Measurements from ENCODE around the gene GTPBP4.
"Not testable (repeated sequence)": the region's sequence is repeated elsewhere in the genome, so short reads cannot be mapped to it uniquely, and the experiment has no call there.

Gene GTPBP4

DNA sequence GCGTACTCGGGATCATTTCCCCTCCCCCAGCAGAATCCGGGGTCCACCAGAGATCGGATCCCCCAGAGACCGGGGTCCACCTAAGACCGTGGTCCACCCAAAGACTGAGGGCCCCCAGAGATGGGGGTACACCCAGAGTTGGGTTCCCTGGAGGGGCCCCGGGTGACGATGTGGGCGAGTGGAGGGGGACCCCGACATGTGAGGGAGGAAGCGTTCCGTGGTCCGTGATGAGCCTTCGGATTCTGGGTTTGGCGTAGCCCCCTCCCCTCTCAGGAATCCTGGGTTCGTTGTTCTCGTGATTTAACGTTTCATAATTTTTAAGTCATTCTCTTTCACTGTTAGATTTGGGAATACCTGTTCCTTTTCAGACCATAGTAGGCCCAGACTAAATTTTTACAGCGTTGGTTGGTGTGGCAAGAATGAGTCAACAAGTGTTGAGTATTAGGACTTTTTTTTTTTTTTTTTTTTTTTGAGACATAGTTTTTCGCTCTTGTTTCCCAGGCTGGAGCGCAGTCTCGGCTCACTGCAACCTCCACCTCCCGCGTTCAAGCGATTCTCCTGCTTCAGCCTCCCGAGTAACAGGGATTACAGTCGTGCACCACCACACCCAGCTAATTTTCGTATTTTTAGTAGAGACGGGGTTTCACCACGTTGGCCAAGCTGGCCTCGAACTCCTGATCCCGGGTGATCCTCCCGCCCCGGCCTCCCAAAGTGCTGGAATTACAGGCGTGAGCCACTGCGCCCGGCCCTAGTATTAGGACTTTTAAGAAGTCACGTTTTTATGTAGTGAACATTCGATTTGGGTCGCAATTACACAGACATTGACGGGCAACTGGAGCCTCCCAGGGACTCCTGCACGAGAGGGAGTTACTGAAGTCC is 672 bp downstream of the GTPBP4 start:
- no peak for DNase-seq (ENCODE audit: low spot score)

DNA sequence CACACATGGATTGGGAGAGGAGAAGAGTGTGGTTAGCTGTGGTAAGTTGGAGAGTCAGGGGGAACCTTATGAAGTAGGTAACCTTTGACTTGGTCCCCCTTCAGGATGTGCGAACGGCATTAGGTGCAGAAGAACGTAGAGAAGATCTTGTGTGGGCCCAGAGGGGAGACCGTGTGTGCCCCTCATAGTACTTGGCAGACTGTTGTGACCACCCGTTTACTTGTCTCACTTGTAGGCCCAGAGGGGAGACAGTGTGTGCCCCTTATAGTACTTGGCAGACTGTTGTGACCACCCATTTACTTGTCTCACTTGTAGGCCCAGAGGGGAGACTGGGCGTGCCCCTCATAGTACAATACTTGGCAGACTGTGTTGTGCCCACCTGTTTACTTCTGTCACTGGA is 2.6 kb downstream of the GTPBP4 start:
- no peak for DNase-seq (ENCODE audit: low spot score)

DNA sequence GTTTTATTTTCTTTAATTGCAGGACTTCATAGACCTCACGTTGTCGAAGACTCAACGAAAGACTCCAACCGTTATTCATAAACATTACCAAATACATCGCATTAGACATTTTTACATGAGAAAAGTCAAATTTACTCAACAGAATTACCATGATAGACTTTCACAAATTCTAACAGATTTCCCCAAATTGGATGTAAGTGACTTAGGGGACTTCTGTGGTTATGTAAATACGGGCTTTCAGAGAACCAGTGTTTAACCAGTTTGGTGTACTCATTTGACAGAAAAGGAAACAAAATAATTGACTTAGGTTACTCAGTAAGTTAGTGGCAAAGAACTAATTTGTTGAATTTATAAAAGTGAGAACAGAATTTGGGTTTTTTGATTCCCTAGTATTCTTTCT is 4.2 kb downstream of the GTPBP4 start:
- no peak for DNase-seq (ENCODE audit: low spot score)

DNA sequence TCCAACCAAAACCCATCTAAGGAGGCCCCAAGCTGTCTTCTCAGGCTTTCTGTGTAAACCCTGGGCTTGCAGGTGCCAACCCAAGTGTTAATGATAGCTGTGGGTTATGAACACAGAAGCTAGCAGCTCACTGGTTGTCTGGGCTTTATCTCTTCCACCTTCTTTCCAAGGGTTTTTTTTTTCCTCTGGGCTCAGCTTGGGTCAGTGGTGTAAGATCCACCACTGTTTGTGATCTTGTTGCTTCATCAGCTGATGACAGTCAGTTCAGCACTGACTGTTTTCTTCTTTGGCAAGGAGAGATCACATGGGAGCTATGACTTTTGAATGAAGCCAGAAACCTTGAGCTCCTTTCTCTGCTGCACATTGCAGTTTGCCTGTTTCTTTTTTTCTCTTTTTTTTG is 4.6 kb downstream of the GTPBP4 start:
- no peak for DNase-seq (ENCODE audit: low spot score)

DNA sequence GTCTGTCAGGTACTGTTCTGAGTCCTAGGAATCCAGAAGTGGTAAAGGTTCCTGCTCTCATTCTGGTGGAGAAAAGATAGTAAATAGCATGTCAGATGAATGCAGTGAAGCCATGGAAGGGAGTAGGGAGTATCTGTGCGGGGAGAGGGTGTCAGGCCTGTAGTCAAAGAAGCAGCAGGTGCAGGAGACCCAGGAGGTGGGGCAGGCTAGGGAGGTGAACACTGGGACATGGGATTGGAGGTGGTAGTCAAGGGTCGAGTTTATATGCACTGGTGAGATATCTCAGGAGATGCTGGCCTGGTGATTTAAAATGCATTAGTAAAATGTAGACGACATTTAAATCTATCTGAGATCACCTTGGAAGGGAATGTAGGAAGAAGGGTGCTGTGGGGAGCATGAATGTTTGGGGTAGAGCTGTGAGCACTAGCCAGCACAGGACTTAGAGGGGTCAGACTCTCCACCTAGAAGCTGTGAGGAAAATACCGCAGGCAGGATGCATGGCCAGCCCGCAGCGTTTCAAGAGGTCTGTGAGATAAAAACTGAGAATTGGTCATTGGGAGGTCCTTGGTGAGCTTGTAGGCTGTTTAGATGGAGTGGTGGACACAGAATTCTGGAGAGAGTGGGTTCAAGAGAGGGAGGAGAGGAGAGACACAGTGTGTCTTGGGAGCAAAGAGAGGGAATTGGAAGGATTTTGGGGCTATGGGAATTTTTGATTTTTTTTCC is 6.8 kb downstream of the GTPBP4 start:
- no peak for DNase-seq (ENCODE audit: low spot score)

DNA sequence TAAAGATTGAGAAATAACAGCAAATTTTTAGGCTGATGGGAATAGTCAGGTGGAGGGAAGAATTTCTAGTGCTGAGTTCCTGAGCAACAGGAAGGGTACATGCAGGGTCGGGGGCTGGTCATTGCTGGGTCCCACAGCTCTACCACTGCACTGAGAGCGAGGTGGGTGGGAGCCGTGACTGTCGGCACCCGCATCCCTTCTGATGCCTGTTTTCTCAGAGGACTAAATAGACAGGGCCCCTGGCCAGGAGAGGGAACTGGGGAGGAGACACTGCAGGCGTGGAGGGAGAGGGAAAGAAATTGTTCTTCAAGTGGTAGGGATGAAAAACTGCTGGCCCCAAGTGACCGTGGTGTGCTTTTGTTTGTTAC is 7.3 kb downstream of the GTPBP4 start:
- no peak for DNase-seq (ENCODE audit: low spot score)

DNA sequence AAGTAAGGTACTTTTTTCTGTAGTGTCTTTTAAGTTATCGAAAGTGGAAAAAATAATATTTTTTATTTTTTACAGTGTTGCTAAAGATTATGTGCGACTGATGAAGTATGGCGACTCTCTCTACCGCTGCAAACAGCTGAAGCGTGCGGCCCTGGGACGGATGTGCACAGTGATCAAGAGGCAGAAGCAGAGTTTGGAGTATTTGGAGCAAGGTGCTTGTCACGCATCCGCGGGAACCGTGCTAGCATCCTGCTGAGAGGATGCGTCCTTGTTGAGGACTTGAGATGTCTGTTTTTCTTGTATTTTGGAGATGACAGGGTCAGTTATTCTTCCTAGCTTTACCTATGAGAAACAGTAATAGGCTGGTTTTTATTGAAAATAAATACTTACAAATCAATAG is 7.8 kb downstream of the GTPBP4 start:
- no peak for DNase-seq (ENCODE audit: low spot score)

GRCh38 chr10:997266-998022 is 9.2 kb downstream of the GTPBP4 start:
- DNase-seq (ENCODE audit: low spot score): no peak

GRCh38 chr10:1002425-1003006 is 14.3 kb downstream of the GTPBP4 start:
- no peak for DNase-seq (ENCODE audit: low spot score)

DNA sequence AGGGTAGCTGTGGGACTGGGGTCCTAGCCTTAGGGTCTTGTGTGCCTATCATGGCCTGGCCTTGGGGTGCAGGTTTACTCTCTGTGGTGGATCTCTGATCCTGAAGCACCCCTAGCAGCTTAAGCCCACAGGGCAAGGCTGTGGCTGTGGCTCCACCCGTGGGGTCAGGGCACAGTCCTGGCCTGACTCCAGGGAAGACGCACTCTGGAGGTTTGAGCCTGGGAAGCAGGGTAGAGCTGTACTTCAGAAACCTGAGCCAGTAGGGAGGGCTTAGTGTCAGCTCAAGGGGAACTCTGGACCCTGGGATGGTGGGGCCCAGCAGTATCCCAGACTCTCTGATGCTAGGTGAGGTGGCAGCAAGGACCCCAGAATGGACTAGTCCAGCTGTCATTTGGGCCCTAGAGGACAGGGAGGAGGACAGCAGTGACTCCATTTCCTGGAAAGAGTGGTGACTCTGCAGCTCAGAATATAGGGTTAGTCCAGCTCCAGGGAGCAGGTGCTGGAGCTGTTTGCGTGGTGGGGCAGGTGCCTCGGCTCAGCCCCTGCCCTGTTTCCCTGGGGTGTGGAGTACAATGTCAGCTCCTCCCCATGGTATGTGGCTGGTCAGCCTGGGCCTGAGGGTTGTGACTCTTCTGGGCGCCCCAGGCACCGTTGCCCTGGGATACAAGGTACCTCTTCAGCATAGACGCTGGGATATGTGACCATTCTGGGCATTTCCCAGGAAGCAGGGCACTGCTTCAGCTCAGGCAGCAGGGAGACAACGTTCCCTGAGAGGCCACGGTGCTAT is 15.8 kb downstream of the GTPBP4 start:
- DNase-seq (ENCODE audit: low spot score): no peak

DNA sequence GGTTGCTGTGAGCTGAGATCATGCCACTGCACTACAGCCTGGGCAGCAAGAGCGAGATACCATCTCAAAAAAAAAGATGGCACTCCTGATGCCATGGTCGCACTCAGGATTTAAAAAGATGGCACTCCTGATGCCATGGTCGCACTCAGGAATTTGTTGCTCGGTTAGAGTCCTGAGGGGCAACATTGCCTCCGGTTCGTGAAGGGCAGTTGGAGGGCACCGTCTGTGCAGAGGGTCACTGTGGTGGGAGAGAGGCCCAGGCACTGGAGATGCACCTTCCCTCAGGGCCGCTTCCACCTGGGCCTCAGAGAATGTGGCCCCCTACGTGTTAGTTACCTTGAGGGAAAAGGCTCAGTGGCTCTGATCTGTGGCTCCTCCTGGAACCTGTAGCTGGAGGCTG is 18.3 kb downstream of the GTPBP4 start:
- DNase-seq (ENCODE audit: low spot score): no peak

GRCh38 chr10:1007583-1007982 is 19.3 kb downstream of the GTPBP4 start:
- DNase-seq (ENCODE audit: low spot score): no peak

DNA sequence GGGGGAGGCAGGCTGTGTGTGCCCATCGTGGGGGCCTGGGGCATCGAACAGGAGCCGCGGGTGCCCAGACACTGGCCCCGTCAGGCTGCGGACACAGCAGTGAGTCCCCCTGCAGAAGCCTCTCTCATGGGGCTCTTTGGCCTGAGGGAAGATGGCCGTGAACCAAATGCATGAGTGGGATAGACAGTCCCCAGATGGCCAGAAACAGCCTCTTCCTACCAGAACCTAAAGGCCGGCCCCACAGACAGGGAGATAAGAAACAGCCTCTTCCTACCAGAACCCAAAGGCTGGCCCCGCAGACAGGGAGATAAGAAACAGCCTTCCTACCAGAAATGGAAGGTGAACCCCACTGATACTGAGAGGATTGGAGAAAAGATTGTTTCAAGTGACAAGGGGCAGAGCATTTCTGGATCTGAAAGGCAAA is 20.8 kb downstream of the GTPBP4 start:
- DNase-seq (ENCODE audit: low spot score): no peak

GRCh38 chr10:1009947-1010346 is 21.7 kb downstream of the GTPBP4 start:
- not testable (repeated sequence) for DNase-seq (ENCODE audit: low spot score)

DNA sequence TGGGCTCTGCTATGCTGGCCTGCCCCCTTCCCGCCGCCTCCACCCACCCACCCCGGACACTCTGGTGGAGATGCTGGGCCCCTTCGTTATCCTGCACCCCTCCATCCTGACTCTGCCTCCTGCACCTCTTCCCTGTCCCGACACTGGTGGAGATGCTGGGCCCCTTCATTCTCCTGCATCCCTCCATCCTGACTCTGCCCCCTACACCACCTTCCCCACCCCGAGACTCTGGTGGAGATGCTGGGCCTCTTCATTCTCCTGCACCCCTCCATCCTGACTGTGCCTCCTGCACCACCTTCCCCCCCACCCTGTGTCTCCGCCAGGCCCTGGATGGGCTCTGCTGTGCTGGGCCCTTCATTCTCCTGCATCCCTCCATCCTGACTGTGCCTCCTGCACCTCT is 22.5 kb downstream of the GTPBP4 start:
- no peak for DNase-seq (ENCODE audit: low spot score)

DNA sequence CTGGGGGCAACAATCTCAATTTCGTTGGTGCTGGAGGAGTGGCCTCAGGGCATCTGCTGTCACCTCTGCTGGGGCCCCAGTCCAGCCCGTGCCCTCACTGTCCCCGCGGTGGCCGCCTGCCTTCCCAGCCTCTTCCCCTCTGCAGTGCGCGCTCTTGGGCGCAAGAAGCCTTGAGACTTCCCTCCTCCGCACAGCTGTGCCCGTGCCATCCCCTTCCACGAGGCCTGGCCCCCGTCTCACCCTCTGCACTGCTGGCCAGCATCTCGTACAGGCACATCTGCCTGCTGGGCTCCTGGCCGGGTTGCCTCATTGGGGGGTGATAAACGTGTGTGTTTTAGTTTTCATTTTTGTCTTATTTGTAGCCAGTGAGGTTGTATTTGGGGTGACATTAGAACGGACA is 23.5 kb downstream of the GTPBP4 start:
- no peak for DNase-seq (ENCODE audit: low spot score)

DNA sequence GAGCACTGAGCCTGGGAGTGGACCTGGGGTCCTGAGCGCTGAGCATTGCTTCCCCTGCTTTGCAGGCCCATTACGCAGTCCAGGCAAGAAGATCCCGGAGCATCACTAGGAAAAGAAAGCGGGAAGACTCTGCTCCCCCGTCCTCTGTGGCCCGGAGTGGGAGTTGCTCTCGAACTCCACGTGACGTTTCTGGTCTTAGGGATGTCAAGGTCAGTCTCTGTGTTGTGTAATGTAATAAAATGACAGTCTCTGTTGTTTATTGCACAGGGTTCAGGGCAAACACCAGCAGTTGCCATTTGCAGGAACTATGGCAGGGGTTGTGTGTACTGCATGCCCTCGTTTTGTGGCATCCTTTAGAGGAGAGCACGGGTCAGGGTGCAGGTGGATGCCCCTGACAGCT is 27.5 kb downstream of the GTPBP4 start:
- DNase-seq (ENCODE audit: low spot score): no peak

- no peak for DNase-seq (ENCODE audit: low spot score)
Measured at GRCh38 chr10:1019362-1019761, 31.1 kb downstream of the GTPBP4 start.

GRCh38 chr10:1020460-1020859 is 32.2 kb downstream of the GTPBP4 start:
- DNase-seq (ENCODE audit: low spot score): no peak

- no peak for DNase-seq (ENCODE audit: low spot score)
Measured at GRCh38 chr10:1020958-1021357, 32.7 kb downstream of the GTPBP4 start.

DNA sequence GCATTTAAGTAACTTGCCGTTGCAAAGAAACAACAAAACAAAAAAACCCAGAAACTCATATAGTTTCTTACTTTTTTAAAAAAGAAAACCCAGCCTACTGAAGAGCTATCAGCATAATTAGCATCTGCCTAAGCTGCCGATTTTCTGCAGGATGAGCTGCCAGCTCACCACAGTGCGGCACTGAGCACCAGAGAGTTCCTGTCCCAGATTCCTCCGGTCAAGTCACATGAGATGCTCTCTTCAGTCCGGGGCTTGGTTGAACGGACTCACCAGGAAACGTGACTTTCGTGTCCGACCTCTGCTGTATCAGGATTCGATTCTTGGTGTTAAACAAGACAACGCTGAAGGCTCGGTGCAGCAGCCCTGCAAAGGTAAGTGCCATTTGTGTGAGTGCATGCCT is 34.2 kb downstream of the GTPBP4 start:
- DNase-seq (ENCODE audit: low spot score): no peak

GRCh38 chr10:1024103-1024502 is 35.9 kb downstream of the GTPBP4 start:
- DNase-seq (ENCODE audit: low spot score): no peak
